ENCODE data around the gene RPS10. TPM values are rescaled to one million over a fixed set of nuclear protein-coding genes. Genes with fewer than 3 reads are reported as not detected.
"Not testable (repeated sequence)": the region's sequence is repeated elsewhere in the genome, so short reads cannot be mapped to it uniquely, and the experiment has no call there.

Gene RPS10
- total RNA-seq, 1 donor from 2014 or later, result 4,229 TPM

DNA sequence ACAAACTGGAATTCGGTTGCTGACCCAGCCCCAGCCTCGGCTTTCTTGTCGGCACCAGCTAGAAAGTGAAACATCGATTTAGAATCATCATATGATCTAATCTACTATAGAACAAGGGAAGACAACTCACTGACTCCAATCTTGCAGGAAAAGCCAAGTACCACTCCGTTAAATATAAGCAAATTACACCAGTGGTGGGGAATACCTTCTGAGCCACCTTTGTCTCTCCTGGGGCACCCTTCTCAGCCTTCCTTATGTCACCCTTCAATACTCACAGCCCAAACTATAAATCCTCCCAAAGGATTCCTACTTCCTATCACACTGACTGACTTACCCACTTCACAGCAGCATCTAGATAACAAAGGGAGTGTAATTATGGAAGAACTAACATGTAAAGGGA, 7.5 kb downstream of the RPS10 start:
- TF ChIP-seq, protein P1, sequence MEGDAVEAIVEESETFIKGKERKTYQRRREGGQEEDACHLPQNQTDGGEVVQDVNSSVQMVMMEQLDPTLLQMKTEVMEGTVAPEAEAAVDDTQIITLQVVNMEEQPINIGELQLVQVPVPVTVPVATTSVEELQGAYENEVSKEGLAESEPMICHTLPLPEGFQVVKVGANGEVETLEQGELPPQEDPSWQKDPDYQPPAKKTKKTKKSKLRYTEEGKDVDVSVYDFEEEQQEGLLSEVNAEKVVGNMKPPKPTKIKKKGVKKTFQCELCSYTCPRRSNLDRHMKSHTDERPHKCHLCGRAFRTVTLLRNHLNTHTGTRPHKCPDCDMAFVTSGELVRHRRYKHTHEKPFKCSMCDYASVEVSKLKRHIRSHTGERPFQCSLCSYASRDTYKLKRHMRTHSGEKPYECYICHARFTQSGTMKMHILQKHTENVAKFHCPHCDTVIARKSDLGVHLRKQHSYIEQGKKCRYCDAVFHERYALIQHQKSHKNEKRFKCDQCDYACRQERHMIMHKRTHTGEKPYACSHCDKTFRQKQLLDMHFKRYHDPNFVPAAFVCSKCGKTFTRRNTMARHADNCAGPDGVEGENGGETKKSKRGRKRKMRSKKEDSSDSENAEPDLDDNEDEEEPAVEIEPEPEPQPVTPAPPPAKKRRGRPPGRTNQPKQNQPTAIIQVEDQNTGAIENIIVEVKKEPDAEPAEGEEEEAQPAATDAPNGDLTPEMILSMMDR (conservative IDR thresholded peaks at IDR 0.05; ENCODE audit: low read depth, low read length), result no peak
- no peak overlapping the region for H3K4me3 ChIP-seq (ENCODE audit: low read depth, low read length)
- no peak for DNase-seq (ENCODE audit: low read depth)

DNA sequence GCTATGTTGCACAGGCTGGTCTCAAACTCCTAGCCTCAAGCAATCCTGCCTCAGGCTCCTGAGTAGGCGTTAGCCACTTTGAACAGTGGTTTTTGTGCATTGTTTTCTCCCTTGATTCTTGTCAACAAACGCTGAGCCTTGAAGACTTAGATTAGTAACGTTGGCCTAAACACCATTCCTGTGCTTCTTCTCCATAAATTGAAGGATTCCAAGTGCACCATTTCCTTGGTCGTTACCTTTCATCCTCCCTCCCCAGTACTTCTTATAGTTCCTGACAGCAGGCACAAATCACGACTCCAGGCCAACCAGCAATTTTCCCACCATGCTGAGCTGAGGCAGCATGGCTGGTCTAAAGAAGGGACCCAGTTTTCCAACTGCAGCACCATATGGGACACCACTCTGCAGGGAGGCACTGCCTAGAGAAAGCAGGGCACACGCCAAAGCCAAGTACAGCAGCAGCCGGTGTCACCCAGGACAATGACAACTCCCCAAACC, 8.9 kb downstream of the RPS10 start:
- TF ChIP-seq, protein P1 (conservative IDR thresholded peaks at IDR 0.05; ENCODE audit: low read depth, low read length), result no peak
- DNase-seq (ENCODE audit: low read depth), result no peak
- H3K4me3 ChIP-seq (ENCODE audit: low read depth, low read length), result no peak overlapping the region

DNA sequence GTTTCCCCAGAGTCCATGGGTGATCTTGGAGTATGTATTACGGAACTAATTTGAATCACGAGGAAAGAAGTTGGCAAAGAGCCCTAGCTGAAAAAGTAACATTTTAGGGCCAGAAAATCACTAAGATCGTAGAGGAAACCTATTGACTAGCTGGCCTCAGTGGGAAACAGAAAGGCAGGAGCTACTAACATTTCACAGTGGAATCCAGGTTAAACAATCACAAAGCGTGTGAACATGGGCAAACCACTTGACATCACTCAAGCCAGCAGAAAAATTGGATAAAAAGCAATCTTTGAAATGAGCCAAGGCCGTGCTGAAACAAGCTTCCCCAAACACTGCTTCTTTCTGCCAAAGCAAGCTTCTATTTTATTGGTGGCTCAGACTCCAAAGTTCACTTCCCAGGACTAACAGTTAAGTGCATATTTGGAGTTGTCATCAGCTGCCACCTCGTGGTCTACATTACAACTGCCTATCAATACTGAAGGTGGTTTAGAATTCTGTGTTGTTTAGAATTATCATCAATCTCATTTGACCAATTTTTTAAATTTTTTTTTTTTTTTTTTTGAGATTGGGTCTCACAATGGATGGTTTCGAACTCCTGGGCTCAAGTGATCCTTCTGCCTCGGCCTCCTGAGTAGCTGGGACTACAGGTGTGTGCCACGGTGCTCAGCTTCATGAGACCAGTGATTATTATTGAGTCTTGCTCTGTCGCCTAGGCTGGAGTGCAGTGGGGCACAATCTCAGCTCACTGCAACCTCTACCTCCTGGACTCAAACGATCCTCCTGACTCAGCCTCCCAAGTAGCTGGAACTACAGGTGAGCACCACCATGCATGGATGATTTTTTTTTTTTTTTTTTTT, 10.6 kb downstream of the RPS10 start:
- TF ChIP-seq, protein P1 (conservative IDR thresholded peaks at IDR 0.05; ENCODE audit: low read depth, low read length), result peak; percentile 78
- no peak for DNase-seq (ENCODE audit: low read depth)
- no peak overlapping the region for H3K4me3 ChIP-seq (ENCODE audit: low read depth, low read length)

DNA sequence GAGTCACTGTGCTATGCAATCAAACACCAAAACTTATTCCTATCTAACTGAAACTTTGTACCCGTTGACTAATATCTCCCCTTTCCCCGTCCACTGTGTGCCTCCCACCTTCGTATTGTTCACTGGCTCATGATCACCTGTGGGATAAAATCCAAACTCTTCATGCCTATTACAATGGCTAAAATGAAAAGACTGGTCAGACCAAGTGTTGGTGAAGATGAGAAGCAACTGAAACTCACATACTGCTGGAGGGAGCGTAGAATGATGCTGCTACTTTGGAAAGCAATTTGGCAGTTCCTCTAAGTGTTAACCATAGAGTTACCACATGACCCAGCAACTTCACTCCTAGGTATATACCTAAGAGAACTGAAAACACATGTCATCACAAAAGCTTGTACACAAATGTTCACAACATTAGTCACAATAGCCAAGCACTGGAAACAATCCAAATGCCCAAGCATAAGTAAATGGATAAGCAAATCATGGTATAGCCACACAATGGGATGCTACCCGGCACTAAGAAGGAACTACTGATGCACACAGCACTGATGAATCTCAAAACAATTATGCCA, 13.1 kb downstream of the RPS10 start:
- TF ChIP-seq, protein P1 (conservative IDR thresholded peaks at IDR 0.05; ENCODE audit: low read depth, low read length), result no peak
- DNase-seq (ENCODE audit: low read depth), result no peak
- H3K4me3 ChIP-seq (ENCODE audit: low read depth, low read length), result no peak overlapping the region

DNA sequence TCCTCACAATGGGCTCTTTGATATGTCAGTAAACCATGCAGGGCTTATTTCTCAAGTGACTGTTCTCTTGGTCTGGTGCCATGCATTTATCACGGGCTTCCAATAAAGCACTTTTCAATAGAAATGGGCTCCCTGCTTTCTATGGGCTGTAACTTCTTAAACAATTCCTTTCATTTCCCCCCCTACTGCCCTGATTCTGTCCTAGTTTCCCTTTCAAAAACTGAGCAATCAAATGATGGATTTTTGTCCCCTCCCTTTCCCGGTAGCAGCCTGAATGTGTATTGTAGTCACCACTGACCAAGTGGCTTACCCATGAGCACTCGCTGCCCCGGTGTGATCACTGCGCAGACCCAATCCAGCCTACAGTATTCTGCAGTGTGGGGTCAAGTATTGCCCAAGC, 13.9 kb downstream of the RPS10 start:
- TF ChIP-seq, protein P1 (conservative IDR thresholded peaks at IDR 0.05; ENCODE audit: low read depth, low read length), result no peak
- no peak overlapping the region for H3K4me3 ChIP-seq (ENCODE audit: low read depth, low read length)
- DNase-seq (ENCODE audit: low read depth), result no peak

DNA sequence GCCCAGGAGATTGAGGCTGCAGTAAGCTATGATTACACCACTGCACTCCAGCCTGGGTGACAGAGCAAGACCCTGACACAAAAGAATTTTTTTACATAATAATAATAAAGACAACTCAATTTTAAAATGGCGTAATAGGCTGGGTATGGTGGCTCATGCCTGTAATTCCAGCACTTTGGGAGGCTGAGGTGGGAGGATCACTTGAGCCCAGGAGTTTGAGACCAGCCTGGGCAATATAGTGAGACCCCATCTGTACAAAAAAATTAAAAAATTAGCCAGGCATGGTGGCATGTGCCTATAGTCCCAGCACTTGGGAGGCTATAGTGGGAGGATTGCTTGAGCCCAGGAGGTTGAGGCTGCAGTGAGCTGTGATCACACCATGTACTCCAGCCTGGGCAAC, 18.0 kb downstream of the RPS10 start:
- not testable (repeated sequence) for DNase-seq (ENCODE audit: low read depth); H3K4me3 ChIP-seq (ENCODE audit: low read depth, low read length)

DNA sequence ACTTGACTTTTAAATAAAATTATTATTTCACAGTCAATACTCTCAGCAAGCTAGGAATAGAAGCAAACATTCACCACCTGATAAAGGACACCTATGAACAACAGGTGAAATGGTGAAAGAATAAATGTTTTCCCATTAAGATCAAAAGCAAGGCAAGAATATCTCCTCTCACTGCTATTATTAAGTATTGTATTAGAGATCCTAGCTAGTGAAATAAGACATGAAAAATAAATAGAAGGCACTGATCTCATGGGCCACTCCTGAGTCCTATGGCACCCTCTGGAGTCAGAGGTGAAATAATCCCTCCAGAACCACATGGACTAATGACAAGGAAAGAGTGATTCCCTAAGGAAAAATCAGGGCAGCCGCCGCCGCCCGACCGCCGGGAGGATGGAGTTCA, 29.4 kb downstream of the RPS10 start:
- H3K4me3 ChIP-seq (ENCODE audit: low read depth, low read length), result no peak overlapping the region
- DNase-seq (ENCODE audit: low read depth), result no peak
- TF ChIP-seq, protein P1 (conservative IDR thresholded peaks at IDR 0.05; ENCODE audit: low read depth, low read length), result no peak
